H4 (cell line): ENCODE results near the gene GPSM1. TPM values are rescaled to one million over a fixed set of nuclear protein-coding genes. Genes with fewer than 3 reads are reported as not detected.
"Not testable (repeated sequence)": the region's sequence is repeated elsewhere in the genome, so short reads cannot be mapped to it uniquely, and the experiment has no call there.

ENCODE experiments used
- DNase-seq: peaks from one replicate; pipeline ENCODE4 v3.0.0-alpha.2; 2015; ENCODE audit warnings: low spot score
- total RNA-seq: library from RNA; depleted of rRNA; stranded (reverse); fragments of >200 nt; shearing (Covaris generic); gene quantifications from 2 replicates; pipeline ENCODE4 v1.2.3, GENCODE V29; 2014; rRNA removed

GPSM1 gene
- total RNA-seq, 1 experiment from 2014 or later: 5.1 TPM

DNA sequence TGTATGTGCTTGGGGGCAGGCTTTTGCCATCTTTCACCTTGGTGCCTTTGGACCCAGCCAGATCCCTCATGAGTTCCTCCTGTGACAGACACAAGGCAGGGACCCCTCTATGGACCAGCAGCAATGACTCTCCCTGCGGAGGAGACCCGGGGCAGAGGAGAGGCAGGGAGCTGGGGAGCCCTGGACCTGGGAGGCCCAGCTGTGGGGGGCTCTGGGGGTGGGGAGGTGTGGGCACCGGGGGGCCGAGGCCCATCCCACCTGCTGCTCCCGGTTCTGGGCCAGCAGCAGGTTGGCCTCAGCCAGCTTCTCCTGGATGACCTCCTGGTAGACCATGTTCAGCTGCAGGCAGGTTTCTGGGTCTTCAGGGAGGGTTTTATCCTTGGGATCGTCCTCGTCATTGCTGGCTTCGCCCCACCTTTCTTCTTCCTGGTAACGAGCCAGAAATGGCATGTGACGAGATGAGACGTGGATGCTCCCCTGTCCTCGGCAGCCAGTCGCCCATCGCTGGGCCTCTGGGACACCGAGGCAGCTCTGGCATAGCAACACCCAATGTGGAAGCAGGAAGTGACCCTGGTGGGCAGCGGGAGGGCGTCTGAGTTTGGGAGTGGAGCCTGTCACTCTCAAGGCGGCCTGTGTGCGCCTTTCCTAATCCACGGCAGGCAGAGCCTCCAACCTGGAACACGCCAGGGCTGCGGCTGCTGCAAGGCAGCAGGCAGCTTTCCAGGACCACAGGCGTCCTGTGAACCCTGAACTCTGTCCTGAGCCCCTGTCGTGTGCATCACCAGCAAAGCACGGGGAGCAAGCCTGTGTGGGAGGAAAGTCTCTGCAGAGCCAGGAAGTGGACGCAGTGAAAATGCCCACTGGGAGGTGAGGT, 68.2 kb downstream of the GPSM1 start:
- DNase-seq: no peak

DNA sequence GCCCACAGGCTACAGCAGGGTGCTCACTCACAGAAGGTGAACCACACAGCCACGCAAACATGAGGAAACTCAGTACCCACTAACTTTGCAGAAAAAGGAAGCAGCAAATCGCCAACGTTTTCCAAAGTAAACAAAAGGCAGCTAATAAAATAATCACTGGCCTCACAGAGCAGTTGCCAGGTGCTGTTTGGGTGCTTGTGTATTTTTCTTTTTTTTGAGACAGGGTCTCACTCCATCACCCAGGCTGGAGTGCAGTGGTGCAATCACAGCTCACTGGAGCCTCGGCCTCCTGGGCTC, 68.8 kb downstream of the GPSM1 start:
- no peak for DNase-seq

DNA sequence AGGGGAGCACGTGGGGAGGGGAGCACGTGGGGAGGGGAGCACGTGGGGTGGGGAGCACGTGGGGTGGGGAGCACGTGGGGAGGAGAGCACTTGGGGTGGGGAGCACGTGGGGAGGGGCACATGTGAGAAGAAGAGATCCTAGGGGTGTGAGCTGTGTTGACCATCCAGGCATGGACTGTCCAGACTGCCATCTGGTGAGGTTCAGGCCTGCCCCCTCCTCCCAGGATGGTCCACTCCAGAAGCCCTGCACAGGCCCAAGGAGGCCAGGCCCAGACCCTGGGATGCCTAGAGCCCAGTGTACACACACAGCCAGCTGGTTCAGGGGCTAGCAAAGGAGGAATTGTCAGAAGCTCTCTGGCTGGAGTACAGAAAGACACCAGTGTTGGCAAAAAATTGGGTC, 70.3 kb downstream of the GPSM1 start:
- no peak for DNase-seq

DNA sequence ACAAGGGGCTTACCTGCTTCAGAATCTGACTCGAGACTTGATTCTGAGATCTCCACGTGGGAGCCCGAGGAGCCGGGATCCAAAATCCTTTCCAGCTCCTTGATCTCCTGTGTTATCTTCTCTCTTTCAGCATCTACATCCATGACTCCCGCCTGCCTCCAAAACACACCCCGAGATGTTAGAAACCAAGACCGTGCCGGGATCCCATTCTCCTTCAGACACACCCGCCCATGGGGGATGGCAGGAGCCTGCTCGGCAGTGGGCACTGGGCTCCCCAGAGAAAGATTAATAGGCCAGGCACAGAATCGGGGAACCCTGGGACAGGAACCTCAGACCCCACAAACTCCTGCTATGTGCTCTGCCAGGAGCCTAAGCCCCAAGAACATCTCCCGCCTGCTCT, 70.9 kb downstream of the GPSM1 start:
- no peak for DNase-seq

DNA sequence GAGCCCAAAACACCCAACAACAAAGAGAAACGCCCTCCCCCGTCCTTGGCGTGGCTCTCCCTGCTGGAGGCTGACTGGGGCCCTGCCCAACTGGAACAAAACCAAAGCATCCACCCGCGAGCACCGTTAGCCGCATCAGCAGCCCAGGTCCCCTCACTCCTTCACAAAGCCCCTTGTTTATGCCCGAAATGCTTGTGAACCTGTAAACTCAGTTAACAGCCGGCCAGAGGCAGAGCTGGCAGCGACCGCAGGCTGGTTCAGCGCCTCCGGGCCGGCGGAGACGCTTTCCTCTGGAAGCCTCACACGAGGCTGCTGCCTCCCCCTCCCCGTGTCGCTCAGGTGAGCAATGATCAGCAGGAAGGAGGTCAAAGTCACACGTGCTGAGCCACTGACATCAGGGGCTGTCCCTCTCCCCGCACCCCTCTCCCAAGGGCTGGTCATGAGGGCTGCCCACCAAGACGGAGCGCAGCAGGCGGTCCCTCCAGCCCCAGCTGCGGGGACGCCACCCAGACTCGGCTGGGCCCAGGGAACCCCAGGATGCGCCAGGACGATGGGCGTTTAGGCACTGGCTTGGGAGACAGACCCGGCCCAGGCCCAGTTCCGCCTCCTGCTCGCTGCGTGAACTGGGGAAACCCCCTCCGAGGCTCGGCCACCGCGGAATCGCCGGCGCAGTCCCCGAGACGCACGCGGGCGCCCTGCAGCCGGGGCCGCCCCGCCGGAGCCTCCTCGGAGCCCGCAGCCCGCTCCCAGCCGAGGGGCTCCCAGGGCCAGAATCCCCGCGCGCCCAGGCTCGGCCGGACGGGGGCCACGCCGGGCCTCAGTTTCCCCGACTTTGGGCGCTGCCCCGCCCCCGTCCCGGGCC, 72.1 kb downstream of the GPSM1 start:
- no peak for DNase-seq

DNA sequence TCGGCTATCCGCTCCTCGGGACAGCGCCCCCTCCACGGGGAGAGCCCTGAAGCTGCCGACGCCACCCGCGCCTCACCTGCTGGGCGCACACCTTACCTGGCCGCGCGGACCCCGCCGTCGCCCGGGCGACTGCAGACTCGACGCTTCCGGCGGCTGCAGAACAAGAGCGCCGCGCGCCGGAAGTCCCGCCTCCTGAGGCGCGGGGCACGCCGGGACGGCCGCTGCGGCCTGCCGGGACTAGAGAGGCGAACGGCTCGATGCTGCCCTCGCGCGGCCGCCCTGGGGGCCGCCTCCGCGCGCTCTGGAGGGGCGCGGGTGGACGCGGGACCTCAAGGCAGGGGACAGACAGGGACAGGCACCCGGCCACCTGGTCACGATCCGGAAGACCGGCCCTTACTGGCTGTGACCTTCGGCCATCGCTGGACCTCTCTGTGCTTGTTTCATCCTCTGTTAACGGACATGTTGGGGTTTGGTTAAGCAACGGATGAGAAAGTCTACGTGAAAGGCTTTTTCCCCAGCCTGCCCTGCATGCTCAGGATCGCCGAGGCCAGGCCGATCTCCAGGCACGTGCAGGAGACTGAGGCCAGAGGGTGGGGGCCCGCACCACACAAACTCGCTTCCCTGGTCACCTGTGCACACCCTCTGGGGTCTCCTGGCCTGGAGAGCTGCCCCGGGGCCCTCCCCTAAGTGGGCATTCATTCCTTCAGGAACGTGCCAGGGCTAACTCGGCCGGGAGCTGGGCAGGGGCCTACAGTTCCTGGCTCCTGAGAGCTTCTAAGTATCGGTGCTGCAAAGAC, 72.9 kb downstream of the GPSM1 start, which contains the start of gene SNAPC4:
Gene SNAPC4, minus strand, starts transcription at position 133 of the 797 bp plus-strand sequence. CDS start 1,742 bp downstream, outside the sequence.
- peak; percentile 74 for DNase-seq

DNA sequence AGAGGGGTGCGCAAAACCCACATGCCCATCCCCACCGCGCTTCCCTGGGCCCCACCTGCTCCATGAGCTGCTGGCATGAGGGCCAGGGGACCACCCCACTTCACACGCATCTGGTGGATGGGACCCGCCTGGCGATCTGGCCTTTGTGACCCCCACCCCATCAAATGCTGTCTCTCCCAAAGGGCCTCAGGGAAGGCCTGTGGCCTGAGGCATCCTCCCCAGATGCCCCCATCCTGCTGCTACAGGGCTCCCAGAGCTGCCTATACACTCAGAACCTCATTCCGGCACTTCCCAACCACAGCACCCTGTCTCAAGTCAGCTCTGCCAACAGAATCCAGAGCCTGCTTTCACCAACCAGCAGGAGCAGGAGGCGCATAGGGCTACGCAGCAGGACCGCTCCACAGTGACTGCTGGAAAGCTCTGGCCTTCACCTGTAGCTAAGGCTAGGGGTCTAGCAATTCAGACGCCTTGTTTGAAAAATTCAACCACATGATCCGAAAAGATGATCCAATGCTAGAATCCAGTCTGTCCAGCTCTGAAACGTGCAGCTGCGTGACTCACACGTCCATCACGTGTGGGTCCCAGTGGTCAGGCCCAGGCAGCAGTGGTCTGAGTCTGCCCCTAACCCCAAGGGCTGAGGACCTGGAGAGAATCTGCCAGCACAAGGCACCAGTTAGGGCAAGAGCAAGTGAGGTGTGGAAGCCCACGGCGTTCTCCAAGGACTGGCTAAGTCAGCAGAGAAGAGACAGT, 74.0 kb downstream of the GPSM1 start:
- no peak for DNase-seq

DNA sequence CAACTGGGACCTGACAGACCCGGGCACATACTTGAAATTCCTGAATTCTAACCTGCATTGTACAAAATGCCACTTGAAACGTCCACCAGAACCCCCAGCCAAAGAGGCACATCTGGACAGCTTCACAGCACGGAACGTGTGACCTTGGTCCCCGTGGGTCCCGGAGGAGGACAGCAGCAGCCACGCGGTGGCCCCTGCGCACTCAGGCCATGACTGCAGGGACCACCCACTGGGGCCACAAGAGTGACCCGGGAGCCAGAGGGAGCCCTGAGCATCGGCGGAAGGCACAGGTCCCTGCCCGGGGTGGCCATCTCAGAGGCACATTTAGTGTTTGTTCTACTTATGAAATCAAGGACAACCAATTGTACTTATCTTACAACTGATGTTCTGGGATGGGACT, 74.7 kb downstream of the GPSM1 start:
- no peak for DNase-seq

DNA sequence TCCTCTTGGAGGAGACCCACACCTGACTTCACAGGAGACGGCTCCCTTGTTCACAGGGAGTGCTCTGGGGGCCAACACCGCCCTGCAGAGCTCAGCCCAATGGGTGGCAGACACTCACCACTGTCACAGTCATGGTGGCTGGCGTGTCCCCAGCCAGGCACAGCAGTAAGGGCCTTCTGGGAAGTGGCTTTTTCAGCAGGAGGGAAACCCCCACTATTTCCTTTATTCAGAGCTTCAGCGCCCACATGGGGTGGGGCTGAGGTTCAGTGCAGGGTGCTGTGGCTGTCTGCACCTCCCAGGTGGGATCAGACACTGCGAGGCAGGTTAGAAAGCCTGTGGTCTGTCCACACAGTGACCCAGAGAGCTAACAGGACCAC, 76.2 kb downstream of the GPSM1 start:
- no peak for DNase-seq

DNA sequence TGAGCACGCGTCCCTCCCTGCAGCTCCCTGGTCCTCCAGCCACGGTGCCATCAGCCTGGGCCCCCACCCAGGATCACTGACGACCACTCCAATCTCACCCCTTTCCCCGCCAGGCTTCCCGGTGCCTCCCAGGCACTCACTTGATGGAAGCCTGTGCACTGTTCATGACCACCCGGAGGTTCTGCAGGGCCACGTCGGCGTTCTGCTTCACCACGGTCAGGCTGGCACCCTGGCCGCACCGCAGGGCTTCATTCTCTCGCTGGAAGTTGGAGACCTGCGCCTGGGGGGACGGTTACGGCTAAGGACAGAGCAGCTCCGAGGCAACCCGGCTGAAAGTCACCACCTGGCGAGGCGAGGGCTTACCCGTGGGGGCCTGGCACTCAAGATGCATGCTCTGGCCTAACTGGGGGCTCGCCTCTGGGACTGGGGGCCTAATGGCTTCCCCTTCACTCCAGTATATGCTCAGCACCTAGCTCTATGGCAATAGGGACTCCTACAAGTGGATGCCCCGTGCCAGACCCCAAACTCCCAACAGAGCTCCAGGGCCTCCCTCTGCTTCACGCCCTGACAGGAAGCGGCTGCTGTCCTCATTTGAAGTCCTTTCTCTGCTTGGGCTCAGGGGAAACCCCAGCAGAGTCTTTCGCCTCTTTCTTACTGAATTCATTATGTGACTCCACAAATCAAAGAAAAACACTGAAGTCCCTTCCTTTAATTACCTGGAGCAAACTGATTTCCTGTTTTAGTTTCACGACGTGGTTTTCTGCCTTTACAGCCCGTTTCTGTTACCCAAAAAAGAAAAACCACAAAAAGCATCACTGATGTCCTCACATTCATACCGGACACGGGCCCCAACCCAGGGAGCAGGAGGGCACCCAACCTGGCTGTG, 76.8 kb downstream of the GPSM1 start:
- no peak for DNase-seq

DNA sequence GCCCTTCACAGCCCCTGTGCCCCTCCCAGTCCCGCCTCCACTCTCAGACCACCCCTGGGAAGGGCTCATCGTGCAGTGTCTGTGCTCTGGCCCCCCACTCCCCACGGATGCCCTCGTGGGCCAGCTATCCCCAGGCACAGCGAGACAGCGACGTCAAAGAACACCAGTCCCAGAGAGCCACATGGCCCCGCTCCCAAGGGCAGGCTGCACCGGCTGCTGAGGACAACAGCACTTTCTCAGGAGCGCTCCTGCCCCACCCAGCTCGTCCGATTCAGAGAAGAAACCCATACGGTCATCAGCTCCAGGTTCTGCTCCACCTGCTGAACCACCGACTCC, 77.4 kb downstream of the GPSM1 start:
- DNase-seq: no peak

DNA sequence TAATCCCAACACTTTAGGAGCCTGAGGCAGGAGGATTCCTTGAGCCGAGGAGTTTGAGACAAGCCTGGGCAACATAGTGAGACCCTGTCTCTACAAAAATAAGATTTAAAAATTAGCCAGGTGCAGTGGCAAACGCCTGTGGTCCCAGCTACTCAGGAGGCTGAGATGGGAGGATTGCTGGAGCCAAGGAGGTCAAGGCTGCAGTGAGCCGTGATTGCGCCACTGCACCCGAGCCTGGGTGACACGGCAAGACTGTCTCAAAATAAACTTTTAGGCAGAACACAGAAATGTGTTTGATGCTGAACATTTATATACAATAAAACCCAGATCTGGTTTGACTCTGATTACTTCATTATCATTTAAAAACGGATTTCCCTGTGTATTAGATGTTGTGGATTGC, 78.1 kb downstream of the GPSM1 start:
- DNase-seq: no peak

DNA sequence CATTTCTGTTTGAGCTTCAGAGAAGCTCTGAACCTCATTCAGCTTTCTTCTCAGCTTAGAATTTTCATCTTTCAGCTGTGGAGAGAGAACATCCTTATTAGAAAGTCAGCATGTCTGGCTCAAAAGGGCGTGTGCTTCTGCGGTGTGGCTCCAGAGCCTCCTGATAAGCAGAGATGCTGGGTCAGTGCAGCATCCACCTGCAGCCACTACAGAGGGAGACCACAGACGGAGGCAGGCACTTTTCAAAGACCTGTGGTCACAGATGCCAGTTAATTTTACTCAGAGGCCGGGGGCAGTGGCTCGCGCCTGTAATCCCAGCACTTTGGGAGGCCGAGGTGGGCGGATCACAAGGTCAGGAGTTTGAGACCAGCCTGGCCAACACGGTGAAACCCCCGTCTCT, 78.6 kb downstream of the GPSM1 start:
- DNase-seq: not testable (repeated sequence)

DNA sequence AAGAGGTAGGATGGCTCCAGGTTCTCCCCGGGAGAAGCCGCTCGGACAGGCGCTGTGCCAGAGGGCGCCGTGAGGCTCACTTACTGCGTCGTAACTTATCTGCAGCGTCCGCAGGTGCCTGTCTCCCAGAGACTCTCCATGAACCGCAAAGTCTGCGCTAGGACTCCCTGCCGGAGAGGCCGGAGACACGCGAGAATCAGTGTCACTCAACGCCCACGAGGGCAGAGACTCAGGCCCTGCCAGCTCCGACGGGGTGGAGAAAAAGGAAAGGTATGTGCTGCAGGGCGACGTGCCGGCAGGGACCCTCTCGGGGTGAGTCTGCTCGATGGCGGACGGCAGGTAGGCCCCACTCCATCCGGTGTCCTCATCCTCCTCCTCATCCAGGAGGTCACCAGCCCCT, 79.7 kb downstream of the GPSM1 start:
- not testable (repeated sequence) for DNase-seq

DNA sequence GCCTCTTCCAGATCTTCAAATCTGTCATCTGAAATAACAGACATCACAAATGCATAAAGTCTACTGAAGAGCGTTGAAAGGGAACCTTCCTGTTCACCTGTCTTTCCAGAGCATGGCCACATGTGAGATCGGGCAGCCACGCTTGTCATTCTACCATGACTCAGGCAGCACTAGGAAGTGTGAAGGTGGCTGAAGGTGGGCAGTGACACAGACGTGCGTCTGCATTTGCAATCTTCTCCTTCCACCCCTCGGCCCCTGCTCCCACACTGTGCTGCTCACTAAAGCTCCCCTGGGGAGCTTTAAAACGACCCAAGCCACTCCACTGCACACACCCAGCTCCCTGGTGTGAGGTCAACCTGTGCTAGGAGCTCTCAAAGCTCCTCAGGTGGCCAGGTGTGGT, 80.6 kb downstream of the GPSM1 start:
- no peak for DNase-seq

Other genes starting within 250 kb of the GPSM1 start
- gene NACC2, start 232.2 kb upstream of the GPSM1 start, total RNA-seq: 5.6 and 6.0 TPM in 2 replicates
- 12.5 and 20.3 TPM in 2 replicates for gene TMEM250, start 208.7 kb upstream of the GPSM1 start, total RNA-seq
- not detected in 2 replicates for gene LHX3, start 122.4 kb upstream of the GPSM1 start, total RNA-seq
- gene QSOX2, start 81.7 kb upstream of the GPSM1 start, total RNA-seq: 9.2 and 10.3 TPM in 2 replicates
- not detected in 2 replicates for gene CCDC187, start 23.4 kb upstream of the GPSM1 start, total RNA-seq
- 26.5 and 39.6 TPM in 2 replicates for gene DNLZ, start 36.2 kb downstream of the GPSM1 start, total RNA-seq
- gene CARD9, start 46.1 kb downstream of the GPSM1 start, total RNA-seq: 0.17 and 0.18 TPM in 2 replicates
- 2.8 and 5.6 TPM in 2 replicates for gene SNAPC4, start 72.6 kb downstream of the GPSM1 start, total RNA-seq
- gene ENTR1, start 83.1 kb downstream of the GPSM1 start, total RNA-seq: 36.5 and 51.3 TPM in 2 replicates
- 44.4 and 64.2 TPM in 2 replicates for gene PMPCA, start 83.1 kb downstream of the GPSM1 start, total RNA-seq
- gene INPP5E, start 112.3 kb downstream of the GPSM1 start, total RNA-seq: 2.4 and 3.9 TPM in 2 replicates
- 18.7 and 19.0 TPM in 2 replicates for gene SEC16A, start 155.5 kb downstream of the GPSM1 start, total RNA-seq
- 2.4 and 3.2 TPM in 2 replicates for gene NOTCH1, start 218.5 kb downstream of the GPSM1 start, total RNA-seq